ENCODE results near the gene MACROD2.
"Not testable (repeated sequence)": the region's sequence is repeated elsewhere in the genome, so short reads cannot be mapped to it uniquely, and the experiment has no call there.

The MACROD2 gene

DNA sequence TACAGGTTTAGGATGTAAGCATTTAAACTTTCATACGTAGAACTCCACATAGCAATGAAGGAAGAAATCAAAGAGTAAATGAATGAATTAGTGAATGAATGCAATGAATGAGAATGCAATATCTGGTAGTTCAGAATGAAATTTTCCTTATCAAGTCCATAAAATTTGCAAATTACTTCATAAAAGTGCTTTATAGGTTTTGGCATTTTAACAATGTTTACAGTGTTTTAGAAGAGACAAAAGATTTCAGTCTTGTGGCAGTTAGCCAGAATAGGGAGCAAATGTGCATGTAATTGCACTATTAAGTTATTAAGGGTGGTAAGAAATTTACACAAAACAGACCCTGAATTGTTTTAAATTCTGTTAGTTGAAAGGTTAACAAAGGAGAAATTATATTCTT is 1081.5 kb downstream of the MACROD2 start:
- no peak for DNase-seq

DNA sequence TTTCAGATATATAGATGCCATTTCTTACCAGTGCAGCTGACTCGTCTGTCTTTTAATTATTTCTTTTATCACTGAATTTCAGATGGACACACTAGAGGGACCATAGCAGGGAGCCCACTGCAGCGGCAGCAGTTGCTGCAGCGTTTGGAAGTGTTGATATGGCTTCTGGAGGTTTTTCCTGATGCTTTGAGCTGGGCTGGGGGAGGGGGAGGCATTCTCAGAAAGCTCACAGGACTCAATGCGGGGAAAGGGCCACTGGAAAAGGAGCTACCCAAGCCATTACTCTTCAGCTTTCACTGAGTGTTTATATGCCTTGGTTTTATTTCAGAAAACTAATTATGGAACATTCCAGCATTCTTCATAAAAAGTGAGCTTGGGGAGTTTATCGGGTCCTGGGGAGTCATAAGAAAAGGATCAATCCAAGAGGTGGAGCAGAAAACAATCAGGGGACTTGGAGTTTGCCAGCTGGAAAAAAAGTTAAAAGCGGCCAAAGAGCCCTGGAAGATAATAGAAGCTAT is 1082.5 kb downstream of the MACROD2 start:
- no peak for DNase-seq

DNA sequence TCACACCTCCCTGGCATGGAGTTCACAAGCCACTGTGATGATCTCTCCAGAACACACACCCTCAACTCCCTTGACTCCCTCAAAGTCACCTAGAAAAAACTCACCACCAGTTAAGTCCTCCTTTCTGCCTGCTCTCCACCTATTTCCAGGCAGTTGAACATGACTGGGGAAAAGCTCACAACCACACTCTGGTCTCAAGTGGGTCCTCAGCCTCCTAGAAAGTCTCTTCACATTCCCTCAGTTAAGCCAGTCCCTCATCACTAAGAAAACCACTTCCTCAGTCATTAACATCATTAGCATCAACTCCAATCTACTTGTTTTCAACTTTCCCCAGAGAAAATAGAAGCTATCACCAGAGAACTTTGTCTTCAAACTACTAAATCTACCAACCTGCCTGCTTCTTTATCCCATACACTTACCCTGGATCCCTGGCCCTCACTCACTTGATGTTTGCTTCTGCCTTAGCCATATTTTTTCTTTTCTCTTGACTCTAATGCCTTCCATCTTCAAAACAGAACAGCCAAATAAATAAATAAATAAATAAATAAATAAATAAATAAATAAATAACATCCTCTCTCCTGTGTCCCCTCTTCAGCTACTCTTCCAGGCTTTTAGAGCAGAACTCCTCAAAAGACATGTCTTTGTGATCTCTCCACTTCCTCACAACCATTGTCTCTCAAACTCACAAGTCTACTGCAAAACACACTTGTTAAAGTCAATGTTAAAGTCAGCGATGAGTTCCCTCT is 1084.5 kb downstream of the MACROD2 start:
- DNase-seq, result no peak

DNA sequence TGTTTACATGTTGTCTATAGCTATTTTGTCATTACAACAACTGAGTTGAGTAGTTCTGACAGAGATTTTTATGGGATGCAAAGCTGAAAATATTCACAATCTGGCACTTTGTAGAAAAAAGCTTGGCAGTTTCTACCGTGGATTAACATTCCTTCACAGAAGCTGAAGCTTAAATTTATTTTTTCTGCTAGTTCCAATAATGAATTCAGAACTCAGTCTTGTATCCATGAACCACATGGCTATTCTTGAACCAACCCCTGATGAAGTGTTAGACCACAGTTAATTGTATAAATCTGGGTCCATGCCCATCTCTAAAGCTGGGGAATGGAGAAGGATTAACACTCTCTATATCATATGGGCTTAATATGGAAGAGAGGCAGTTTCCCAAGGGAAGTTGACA is 1085.9 kb downstream of the MACROD2 start:
- no peak for DNase-seq

DNA sequence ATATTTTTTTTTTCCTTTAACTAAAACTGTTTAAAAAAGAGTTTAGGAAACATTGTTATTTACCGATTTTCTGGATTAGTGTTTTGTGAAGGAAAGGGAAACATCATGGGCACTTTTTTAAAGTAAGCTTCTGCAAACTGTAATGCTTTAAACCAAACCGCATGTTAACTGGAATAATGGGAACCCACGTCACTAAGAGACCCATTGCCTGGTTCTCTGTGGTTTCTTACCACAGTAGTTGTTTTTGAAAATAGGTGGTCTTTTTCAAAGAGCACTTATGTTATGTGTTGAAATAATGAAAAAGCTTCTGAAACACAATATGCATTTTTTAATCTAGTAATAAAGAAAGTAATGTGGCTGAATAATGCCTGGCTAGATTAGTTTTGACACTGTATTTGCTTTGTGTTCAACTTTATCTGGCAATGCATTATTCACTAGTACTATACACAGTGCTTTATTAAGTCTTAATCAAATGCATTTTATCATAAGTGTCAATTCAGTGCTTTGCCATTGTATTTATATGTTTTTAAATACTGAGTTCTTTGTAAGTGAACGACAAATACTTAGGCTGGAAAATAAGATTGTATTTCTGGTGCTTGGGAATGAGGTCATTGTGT is 1096.2 kb downstream of the MACROD2 start:
- DNase-seq, result no peak

DNA sequence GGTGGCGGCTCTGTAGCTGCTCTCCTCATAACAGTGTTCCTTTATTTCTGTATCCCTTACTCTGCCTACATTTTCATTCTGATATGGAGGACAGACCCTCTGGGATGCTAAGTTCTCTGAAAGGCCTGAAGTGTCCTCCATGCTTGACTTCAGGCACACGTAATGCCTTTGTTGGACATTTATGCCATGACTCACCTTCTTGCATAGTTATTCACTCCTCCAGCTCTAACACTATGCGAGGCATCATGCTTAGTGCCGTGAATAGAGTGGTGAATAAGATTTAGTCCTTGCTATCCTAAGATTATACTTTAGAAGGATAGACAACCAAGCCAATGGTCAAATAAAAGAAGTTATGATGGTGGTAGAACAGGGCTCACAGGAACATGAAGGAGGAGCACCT is 1103.0 kb downstream of the MACROD2 start:
- DNase-seq, result no peak

DNA sequence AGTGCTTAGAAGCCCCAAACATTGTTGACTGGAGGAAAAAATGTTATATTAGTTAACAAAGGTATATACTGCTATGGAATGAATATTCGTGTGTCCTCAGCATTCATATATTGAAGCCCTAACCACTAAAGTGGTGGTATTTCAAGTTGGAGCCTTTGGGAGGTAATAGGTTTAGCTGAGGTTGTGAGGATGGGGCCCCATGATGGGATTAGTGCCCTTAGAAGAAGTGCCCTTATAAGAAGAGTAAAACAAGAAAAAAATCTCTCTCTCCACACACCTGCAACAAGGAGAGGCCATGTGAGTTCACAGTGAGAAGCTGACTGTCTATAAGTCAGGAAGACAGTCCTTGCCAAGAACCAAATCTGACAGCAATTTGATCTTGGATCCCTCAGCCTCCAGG is 1103.8 kb downstream of the MACROD2 start:
- DNase-seq, result no peak

DNA sequence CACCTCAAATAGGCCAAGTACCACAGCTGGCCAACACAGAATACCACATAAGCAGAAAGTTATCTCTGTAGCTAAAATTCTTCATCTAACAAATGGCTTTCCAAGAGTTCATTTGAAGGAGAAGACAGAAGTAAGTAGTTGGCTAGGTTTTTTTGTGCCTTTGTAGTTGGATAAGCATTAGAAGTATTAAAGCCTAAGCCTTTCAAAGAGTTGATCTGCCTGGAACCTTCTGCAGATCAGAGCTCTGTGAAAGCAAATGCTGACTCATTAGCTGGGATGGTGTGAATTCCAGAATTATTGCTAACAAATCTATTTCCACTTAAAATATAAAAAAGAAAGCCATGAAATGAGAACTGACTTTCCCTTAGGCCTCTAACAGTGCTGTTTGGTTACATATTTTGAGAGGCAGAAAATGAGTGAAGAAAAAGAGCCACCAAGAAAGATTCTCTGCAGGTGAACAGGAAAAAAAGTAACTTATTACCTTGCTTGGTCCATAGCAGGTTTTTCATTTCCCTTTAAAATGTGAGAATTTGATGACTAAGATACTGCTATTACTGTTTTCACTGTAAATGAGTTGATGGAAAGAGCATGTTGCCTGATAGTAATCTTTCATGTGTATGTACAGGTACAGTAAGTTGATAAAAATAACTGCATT is 1105.3 kb downstream of the MACROD2 start:
- DNase-seq, result no peak

DNA sequence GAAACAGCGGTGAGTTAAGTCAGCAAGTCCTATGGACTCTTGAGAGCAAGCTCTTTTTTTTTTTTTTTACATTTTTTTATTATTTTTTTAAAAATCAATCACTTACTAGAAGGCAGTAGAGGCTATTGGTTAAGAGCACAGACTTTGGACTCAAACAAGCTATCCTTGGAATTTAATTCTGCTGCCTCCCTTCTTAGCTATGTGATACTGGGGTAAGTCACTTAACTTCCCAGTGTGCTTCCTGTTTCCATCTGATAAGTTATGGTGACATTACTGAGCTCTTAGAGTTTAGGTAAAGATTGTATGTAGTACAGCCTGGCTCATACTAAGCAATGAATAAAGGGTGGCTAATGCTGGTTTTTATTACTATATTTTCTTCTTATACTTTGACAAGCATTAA is 1112.6 kb downstream of the MACROD2 start:
- no peak for DNase-seq

DNA sequence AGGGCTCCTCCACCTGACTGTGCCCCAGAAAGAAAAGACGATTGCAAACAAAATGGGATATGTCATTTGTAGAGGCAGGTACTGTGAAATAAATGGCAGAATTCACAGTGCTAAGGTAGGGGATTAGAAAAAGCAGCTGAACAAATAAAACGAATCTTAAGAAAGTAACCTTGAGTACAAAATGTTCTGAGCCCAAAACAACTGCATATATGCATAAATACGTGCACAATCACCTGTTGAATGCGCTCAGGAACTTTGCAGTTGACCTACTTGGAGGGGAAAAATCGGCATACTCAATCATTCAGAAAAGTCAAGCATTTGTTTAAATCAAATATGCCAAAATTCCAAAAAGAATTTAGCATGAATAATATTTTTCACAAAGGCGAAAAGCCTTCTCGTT is 1114.2 kb downstream of the MACROD2 start:
- DNase-seq, result no peak

DNA sequence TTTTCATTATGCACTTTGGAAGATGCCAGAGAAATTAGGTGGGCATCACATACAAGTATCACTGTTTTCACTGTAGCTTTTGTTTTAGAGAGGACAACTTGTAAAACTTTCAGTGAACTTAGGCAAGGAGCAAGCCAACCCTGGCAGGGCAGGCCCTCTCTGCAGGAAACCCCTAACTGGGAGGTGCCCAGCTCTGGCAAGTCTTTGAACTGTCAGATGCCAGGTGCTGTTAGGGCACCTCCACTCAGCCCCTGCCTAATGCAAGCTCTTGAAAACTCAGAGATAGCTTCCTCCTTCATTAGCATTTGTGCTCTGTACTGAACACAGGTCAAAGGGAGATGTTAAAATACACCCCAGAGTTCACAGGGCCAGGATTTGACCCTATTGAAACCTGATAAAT is 1116.3 kb downstream of the MACROD2 start:
- DNase-seq, result no peak

DNA sequence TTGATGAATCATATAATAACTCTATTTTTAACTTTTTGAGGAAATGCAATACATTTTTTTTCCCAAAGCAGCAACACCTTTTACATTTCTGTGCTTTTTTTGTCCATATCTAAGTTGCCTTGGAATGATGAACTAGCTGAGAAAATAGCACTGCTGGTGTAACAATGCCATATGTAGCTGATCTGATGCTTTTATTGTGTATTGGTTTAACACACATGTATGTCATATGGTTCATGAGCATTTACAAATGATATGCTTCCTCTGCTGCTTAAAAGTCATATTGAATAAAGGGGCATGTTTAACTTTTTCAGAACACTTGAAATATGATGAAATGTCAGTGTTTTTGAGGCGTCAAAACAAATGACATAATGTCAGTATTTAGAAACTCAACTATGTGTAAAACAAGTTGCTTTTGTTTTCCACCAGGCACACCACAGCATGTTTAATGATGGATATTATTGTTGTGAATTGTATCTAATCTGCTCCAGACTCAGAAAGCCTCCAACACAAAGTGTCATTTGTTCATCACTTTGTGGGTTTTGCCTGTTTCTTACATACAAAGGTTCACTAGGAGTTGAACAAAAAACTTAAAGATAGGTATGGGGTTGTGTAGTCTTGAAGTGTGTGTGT is 1117.9 kb downstream of the MACROD2 start:
- DNase-seq, result no peak

DNA sequence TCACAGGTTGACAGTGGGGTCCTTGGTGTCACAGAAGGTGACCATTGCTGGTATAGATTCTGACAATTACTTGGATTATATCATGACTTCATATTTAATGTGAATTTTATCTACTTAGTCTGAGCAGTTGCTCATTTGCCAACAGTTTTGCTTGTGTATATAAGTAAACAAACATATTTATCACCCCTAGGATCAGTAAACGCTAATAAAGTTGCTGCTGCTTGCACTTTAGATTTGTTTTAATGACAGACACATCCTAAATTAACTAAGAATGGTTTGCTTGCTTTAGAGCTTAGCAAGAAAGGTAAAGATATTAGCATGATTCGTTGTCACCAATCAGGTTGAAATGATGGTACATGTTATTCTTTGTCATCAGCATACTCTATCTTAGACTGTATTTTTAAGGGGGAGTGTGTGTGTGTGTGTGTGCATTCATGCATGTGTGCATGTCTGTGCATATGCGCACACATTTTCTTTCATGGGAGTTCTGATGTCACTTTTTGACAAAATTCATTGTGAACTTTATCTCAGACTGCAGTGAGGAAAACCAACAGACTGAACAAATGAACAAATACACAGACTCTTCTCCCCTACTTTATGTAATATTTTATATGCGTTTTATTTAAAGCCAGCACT is 1124.7 kb downstream of the MACROD2 start:
- DNase-seq, result no peak

DNA sequence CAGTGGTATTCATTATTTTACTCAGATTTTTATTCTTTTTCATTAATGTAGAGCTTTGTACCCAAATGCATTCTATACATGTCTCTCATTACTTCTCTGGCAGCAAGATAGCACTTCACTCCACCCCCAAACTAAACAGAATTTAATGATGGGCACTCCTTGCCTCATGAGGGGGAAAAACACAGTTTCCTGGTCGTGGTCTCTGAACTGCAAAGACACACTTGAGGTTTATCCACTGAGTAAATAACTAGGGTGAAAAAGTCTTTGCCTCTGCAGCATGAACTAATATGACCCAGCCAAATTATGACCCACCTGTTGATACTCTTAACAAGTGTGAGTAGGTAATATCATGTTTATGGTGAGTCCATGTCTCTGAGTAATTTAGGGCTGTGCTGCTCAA is 1127.3 kb downstream of the MACROD2 start:
- DNase-seq, result no peak

DNA sequence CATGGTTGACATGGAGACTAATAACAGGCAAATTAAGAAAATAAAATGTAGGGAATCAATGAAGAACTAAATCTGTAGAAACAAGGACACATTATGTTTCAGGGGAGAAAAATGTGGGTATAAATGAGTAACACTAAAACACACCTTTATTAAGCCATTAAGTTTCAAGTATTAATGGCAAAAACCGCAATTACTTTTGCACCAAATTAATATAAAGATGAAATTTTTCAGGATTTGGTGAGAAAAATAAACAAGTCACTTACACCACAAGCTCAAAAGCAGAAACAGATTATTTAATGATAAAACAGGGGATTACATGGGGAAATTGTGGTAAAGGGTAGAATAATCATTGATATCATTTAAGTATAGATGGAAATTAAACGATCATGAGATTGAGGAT is 1135.9 kb downstream of the MACROD2 start:
- no peak for DNase-seq

DNA sequence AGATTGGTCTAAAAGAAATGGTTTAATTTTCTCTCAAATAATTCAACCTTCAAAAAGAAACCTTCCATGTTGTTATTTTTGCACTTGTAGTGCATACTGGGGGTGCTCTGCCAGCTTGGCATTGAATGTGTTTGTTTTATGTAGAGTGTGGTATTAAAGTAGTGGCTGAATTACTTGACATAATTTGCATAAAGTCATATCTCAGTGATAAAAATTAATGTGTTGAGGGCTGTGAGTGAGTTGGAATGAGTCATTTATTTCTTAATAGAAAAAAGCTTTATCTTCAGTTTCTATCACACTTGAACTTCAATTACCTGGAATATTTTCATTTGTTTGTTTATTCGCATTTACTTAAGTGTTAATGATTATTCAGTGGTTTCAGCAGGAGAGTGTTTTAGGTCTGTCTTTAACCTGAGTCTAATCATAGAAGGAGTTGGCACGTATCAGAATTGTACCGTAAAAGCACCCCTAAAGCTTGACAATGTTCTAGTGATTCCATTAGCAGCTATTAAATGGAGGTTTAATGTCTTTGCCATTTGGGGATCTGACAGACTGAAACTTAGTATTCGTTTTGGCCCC is 1143.3 kb downstream of the MACROD2 start:
- no peak for DNase-seq

DNA sequence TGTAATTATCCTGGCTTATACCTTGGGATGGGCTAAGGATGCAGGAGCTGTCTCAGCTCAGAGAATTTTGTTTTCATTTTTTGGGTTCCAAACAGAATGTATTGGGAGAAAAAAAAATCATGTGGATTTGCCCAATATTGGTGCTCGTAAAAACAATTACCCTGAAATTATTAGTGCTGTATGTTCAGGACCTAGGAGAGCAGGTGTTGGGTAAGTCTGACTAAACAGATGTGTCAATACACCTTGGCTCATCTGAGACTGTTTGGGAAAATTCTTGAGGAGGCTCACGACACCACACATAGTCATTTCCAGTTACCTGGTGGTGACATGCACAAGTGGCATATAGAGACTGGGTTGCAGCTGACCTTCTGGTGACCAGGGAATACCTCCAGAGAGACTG is 1144.2 kb downstream of the MACROD2 start:
- no peak for DNase-seq

DNA sequence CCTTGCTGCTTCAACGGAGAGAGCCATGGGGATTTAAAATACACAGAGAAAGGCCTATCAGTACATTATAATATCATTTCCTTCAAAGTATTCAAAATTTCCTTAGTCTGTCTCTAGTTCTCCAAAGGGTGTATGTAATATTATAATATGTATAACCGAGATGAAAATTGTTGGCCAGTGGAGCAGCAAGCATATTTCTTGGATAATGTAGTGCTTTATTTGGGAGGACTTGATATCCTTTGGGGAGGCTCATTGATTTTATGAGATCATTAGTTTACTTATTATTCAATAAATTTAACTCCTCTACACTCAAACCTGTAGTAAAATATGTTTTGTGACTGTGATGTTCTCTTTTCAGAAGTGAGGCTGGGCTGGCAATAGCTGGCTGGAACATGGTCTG is 1145.0 kb downstream of the MACROD2 start:
- no peak for DNase-seq

DNA sequence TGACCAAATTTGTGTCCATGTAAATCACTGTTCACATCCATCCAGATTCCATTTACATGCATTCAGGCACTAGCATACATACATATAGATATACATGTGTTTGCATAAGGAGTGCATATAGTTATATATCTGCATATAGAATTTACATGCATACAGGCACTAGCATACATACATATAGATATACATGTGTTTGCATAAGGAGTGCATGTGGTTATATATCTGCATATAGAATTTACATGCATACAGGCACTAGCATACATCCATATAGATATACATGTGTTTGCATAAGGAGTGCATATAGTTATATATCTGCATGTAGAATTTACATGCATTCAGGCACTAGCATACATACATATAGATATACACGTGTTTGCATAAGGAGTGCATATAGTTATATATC is 1145.6 kb downstream of the MACROD2 start:
- DNase-seq, result not testable (repeated sequence)

DNA sequence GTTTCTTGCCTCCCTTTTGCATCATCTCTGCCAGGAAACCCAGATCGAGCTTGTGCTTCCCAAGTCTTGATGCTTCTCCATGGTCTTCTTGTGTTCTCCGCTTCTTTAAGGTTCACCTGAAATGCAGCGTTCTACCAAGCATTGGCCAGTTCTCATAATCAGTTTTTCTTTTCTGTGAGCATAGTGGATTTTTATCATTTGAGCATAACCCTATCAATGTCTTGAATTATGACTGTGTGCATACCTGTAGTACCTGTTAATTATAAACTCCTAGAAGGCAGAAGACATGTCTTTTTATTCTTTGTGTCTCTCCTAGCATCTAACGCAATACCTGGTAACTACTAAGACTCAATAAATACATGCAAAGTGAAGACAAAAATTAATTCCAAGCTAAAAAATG is 1146.5 kb downstream of the MACROD2 start:
- DNase-seq, result no peak

DNA sequence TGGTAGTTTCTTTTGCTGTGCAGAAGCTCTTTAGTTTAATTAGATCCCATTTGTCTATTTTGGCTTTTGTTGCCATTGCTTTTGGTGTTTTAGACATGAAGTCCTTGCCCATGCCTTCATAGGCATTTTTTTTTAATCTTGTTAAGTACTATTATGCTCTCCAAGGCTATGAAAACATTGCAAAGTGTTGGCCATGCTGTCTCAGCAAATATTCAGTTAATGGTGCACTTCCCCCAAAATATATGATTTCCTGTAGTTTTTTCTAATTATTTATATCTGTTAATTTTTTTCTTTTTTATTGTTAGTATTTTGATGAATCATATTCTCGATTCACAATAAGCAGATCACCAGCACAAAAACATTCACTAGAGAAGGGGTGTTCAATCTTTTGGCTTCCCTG is 1148.2 kb downstream of the MACROD2 start:
- no peak for DNase-seq

DNA sequence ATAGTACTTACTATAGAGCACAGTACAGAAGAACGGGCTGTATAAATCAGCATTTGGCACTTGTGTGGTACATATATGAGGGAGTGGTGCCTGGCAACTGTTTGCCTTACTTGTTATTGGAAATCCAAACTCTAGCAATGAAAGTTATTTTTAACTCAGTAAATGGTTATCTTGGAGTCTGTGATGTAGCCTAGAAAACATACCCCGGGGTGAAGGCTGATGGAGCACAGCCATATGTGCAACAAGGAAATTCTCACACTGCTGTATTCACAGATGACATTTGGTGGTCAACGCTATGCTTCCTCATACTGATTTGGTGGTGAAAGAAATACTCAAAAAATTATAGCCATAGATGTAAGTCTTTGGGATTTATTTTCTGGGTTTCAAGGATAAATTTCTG is 1149.6 kb downstream of the MACROD2 start:
- no peak for DNase-seq

DNA sequence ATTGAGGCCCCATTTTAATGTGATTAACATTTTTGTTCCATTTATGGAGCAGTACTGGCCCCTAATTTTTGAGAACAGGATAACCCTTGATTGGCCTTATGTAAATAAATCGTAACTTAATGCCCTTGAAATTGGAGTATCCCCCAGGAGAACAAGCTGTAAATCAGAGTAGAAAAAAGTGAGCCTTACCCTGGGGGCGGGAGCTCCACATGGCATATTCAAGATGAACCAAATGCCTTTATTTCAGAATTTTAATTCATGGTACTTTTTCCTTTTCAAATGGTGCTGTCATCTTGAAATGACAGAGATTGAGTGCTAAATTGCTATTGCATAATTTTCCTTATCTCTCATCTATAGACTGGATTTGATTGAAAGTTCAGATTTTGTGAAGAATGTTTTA is 1151.6 kb downstream of the MACROD2 start:
- DNase-seq, result no peak

All from Kasumi-1 (cell line).